WTC11 (cell line): ENCODE measurements around the gene TRIM66. TPM values are rescaled to one million over a fixed set of nuclear protein-coding genes. Genes with fewer than 3 reads are reported as not detected.

ENCODE experiments used
- ATAC-seq: fragments of 200-7000 bp; cut with Tn5 transposase; 2 replicates; pipeline ENCODE4 v1.10.0; 2021; ENCODE audit warnings: mild to moderate bottlenecking, moderate library complexity
- CTCF ChIA-PET: fragments of 300-600 bp; sonication (Branson Sonifier 250); formaldehyde crosslinking; loops from one replicate; lab custom pipeline; 2021; ENCODE audit warnings: antibody characterized with exemption; lab: Charles Lee
- POLR2A ChIA-PET: fragments of 350-600 bp; sonication (Branson Sonifier 250); formaldehyde crosslinking; loops from one replicate; lab custom pipeline; 2021; ENCODE audit warnings: antibody characterized with exemption; lab: Charles Lee
- DNase-seq: peaks from one replicate; pipeline ENCODE4 v3.0.0; 2021; ENCODE audit warnings: low spot score
- H3K27ac Mint-ChIP-seq: 2 replicates; pipeline ENCODE4 v1.8.0; 2021; ENCODE audit warnings: mixed read lengths
- H3K27me3 Mint-ChIP-seq: 2 replicates; pipeline ENCODE4 v1.8.0; 2021; ENCODE audit warnings: low read depth, mild to moderate bottlenecking, moderate library complexity, mixed read lengths
- H3K36me3 Mint-ChIP-seq: 2 replicates; pipeline ENCODE4 v1.8.0; 2021; ENCODE audit warnings: mixed read lengths
- H3K4me1 Mint-ChIP-seq: 2 replicates; pipeline ENCODE4 v1.8.0; 2022; ENCODE audit warnings: mixed read lengths
- H3K4me3 Mint-ChIP-seq: 2 replicates; pipeline ENCODE4 v1.8.0; 2021; ENCODE audit warnings: mild to moderate bottlenecking, moderate library complexity, mixed read lengths
- H3K9me3 Mint-ChIP-seq: 2 replicates; pipeline ENCODE4 v1.8.0; 2021; ENCODE audit warnings: mixed read lengths
- AFF4 ChIP-seq: sonication (generic); formaldehyde crosslinking; IDR thresholded peaks from 2 replicates; pipeline ENCODE4 v1.8.1; 2023; ENCODE audit warnings: mild to moderate bottlenecking, missing genetic modification reagents, borderline replicate concordance
- ARID4B ChIP-seq: sonication (generic); formaldehyde crosslinking; IDR thresholded peaks from 2 replicates; pipeline ENCODE4 v1.8.0; 2023; ENCODE audit warnings: missing genetic modification reagents, mild to moderate bottlenecking, borderline replicate concordance
- CREB1 ChIP-seq: sonication (generic); formaldehyde crosslinking; IDR thresholded peaks from 2 replicates; pipeline ENCODE4 v1.8.0; 2023; ENCODE audit warnings: mild to moderate bottlenecking, missing genetic modification reagents
- ELF4 ChIP-seq: sonication (generic); formaldehyde crosslinking; IDR thresholded peaks from 2 replicates; pipeline ENCODE4 v1.8.1; 2022; ENCODE audit warnings: low read depth, mild to moderate bottlenecking, moderate library complexity, missing genetic modification reagents
- ETV6 ChIP-seq: sonication (generic); formaldehyde crosslinking; IDR thresholded peaks from 2 replicates; pipeline ENCODE4 v1.8.1; 2022; ENCODE audit warnings: mild to moderate bottlenecking, missing genetic modification reagents
- FOXK1 ChIP-seq: sonication (generic); formaldehyde crosslinking; IDR thresholded peaks from 2 replicates; pipeline ENCODE4 v1.8.0; 2022; ENCODE audit warnings: mild to moderate bottlenecking, moderate library complexity, missing genetic modification reagents
- FOXP1 ChIP-seq: sonication (generic); formaldehyde crosslinking; IDR thresholded peaks from 2 replicates; pipeline ENCODE4 v1.8.0; 2022; ENCODE audit warnings: missing genetic modification reagents, mild to moderate bottlenecking, moderate library complexity, borderline replicate concordance
- HMGXB4 ChIP-seq: sonication (generic); formaldehyde crosslinking; IDR thresholded peaks from 2 replicates; pipeline ENCODE4 v1.8.1; 2023; ENCODE audit warnings: mild to moderate bottlenecking, moderate library complexity, missing genetic modification reagents
- KAT7 ChIP-seq: sonication (generic); formaldehyde crosslinking; IDR thresholded peaks from 2 replicates; pipeline ENCODE4 v1.8.1; 2023; ENCODE audit warnings: missing genetic modification reagents, mild to moderate bottlenecking, borderline replicate concordance
- OVOL2 ChIP-seq: fragments of 250-450 bp; sonication (Bioruptor Pico); IDR thresholded peaks from 2 replicates; pipeline ENCODE4 v1.9.0; 2021; ENCODE audit warnings: mild to moderate bottlenecking, borderline replicate concordance
- SP1 ChIP-seq: sonication (generic); formaldehyde crosslinking; conservative IDR thresholded peaks from 2 replicates; pipeline ENCODE4 v1.8.1; 2022; ENCODE audit warnings: missing genetic modification reagents
- ZBTB21 ChIP-seq: sonication (generic); formaldehyde crosslinking; IDR thresholded peaks from 2 replicates; pipeline ENCODE4 v1.8.1; 2023; ENCODE audit warnings: mild to moderate bottlenecking, missing genetic modification reagents, borderline replicate concordance
- ZNF121 ChIP-seq: sonication (generic); formaldehyde crosslinking; IDR thresholded peaks from 2 replicates; pipeline ENCODE4 v1.8.0; 2023; ENCODE audit warnings: missing genetic modification reagents
- ZNF138 ChIP-seq: sonication (generic); formaldehyde crosslinking; conservative IDR thresholded peaks from 2 replicates; pipeline ENCODE4 v1.8.1; 2022; ENCODE audit warnings: mild to moderate bottlenecking, moderate library complexity, missing genetic modification reagents
- ZNF263 ChIP-seq: sonication (generic); formaldehyde crosslinking; IDR thresholded peaks from 2 replicates; pipeline ENCODE4 v1.8.1; 2022; ENCODE audit warnings: low read depth, mild to moderate bottlenecking, moderate library complexity, missing genetic modification reagents
- total RNA-seq: library from RNA; stranded (reverse); gene quantifications from 3 replicates; pipeline ENCODE4 v1.2.3, GENCODE V29; 2021
- TF ChIP-seq, protein P1 (sequence below): sonication (generic); formaldehyde crosslinking; IDR thresholded peaks from 2 replicates; pipeline ENCODE4 v1.8.0; 2023; ENCODE audit warnings: mild to moderate bottlenecking, missing genetic modification reagents
- TF ChIP-seq, protein P2 (sequence below): sonication (generic); formaldehyde crosslinking; IDR thresholded peaks from 2 replicates; pipeline ENCODE4 v1.8.0; 2022; ENCODE audit warnings: mild to moderate bottlenecking, missing genetic modification reagents
- TF ChIP-seq, protein P3 (sequence below): sonication (generic); formaldehyde crosslinking; IDR thresholded peaks from 2 replicates; pipeline ENCODE4 v1.8.0; 2022; ENCODE audit warnings: mild to moderate bottlenecking, missing genetic modification reagents

The TRIM66 gene
- total RNA-seq, 1 experiment from 2014 or later, result 5.6 TPM

- Mint-ChIP-seq H3K9me3 (no peaks in the 10 kb centered on the region), H3K4me1 (peaks cover 21% of the 10 kb centered on the region), H3K27me3 (no peaks in the 10 kb centered on the region; the same call in 1 of the 2 replicates), H3K27ac (peak within 1 kb of the TSS; percentile 43; the same call in 1 of the 2 replicates), H3K36me3 (no peaks in the 10 kb centered on the region), H3K4me3 (peak within 1 kb of the TSS; percentile 81)
- ChIA-PET CTCF (interaction anchor here (1.0 kb wide), 1 partner anchor 365 kb away, joined by 4 read pairs; no protein-coding TSS in a partner anchor), POLR2A (interaction anchor here (0.7 kb wide), 2 partner anchors 10 to 88 kb away, joined by 3 read pairs; no protein-coding TSS in a partner anchor)
- ATAC-seq (peak; percentile 92), DNase-seq (peak; percentile 76)
- TF ChIP-seq ETV6, result peak; percentile 69
- TF ChIP-seq, protein P1, sequence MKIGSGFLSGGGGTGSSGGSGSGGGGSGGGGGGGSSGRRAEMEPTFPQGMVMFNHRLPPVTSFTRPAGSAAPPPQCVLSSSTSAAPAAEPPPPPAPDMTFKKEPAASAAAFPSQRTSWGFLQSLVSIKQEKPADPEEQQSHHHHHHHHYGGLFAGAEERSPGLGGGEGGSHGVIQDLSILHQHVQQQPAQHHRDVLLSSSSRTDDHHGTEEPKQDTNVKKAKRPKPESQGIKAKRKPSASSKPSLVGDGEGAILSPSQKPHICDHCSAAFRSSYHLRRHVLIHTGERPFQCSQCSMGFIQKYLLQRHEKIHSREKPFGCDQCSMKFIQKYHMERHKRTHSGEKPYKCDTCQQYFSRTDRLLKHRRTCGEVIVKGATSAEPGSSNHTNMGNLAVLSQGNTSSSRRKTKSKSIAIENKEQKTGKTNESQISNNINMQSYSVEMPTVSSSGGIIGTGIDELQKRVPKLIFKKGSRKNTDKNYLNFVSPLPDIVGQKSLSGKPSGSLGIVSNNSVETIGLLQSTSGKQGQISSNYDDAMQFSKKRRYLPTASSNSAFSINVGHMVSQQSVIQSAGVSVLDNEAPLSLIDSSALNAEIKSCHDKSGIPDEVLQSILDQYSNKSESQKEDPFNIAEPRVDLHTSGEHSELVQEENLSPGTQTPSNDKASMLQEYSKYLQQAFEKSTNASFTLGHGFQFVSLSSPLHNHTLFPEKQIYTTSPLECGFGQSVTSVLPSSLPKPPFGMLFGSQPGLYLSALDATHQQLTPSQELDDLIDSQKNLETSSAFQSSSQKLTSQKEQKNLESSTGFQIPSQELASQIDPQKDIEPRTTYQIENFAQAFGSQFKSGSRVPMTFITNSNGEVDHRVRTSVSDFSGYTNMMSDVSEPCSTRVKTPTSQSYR, result 0 out of 2 replicates have a peak, but pooled peaks have one; percentile 25
- TF ChIP-seq HMGXB4 (CRISPR knock-in tag), result peak; percentile 83; the same call in 1 of the 2 replicates
- peak; percentile 70 for TF ChIP-seq SP1 (CRISPR knock-in tag)
- TF ChIP-seq ZNF138 (CRISPR knock-in tag), result no peak
- TF ChIP-seq CREB1 (CRISPR knock-in tag), result 0 out of 2 replicates have a peak, but pooled peaks have one; percentile 60
- TF ChIP-seq FOXP1 (CRISPR knock-in tag), result peak; percentile 84
- TF ChIP-seq ARID4B (CRISPR knock-in tag), result 0 out of 2 replicates have a peak, but pooled peaks have one; percentile 52
- TF ChIP-seq, protein P2, sequence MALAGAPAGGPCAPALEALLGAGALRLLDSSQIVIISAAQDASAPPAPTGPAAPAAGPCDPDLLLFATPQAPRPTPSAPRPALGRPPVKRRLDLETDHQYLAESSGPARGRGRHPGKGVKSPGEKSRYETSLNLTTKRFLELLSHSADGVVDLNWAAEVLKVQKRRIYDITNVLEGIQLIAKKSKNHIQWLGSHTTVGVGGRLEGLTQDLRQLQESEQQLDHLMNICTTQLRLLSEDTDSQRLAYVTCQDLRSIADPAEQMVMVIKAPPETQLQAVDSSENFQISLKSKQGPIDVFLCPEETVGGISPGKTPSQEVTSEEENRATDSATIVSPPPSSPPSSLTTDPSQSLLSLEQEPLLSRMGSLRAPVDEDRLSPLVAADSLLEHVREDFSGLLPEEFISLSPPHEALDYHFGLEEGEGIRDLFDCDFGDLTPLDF, result 0 out of 2 replicates have a peak, but pooled peaks have one; percentile 37
- TF ChIP-seq OVOL2 (CRISPR knock-in tag), result no peak
- TF ChIP-seq ZNF263, result 0 out of 2 replicates have a peak, but pooled peaks have one; percentile 18
- 0 out of 2 replicates have a peak, but pooled peaks have one; percentile 33 for TF ChIP-seq ZBTB21 (CRISPR knock-in tag)
- peak; percentile 75; the same call in 1 of the 2 replicates for TF ChIP-seq AFF4 (CRISPR knock-in tag)
- TF ChIP-seq, protein P3, sequence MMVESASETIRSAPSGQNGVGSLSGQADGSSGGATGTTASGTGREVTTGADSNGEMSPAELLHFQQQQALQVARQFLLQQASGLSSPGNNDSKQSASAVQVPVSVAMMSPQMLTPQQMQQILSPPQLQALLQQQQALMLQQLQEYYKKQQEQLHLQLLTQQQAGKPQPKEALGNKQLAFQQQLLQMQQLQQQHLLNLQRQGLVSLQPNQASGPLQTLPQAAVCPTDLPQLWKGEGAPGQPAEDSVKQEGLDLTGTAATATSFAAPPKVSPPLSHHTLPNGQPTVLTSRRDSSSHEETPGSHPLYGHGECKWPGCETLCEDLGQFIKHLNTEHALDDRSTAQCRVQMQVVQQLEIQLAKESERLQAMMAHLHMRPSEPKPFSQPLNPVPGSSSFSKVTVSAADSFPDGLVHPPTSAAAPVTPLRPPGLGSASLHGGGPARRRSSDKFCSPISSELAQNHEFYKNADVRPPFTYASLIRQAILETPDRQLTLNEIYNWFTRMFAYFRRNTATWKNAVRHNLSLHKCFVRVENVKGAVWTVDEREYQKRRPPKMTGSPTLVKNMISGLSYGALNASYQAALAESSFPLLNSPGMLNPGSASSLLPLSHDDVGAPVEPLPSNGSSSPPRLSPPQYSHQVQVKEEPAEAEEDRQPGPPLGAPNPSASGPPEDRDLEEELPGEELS, result peak; percentile 55; the same call in 1 of the 2 replicates
- TF ChIP-seq ZNF121, result no peak
- no peak for TF ChIP-seq KAT7 (CRISPR knock-in tag)
- TF ChIP-seq ELF4, result 0 out of 2 replicates have a peak, but pooled peaks have one; percentile 30
- peak; percentile 82 for TF ChIP-seq FOXK1 (CRISPR knock-in tag)
Measured at GRCh38 chr11:8593935-8594909, 88.2 kb downstream of the TRIM66 start, which contains the start of gene STK33. STK33 (minus strand) TSS chr11:8594228; CDS start chr11:8474905, 119,323 bp downstream.
